Stimulated activated CD8-positive, alpha-beta memory T cell treated with anti-CD3 and anti-CD28 coated beads, Interleukin-4, amount 100 ng/mL, for 1 hour (primary cell): ENCODE results near the gene HIGD1B.
"Not testable (repeated sequence)": the region's sequence is repeated elsewhere in the genome, so short reads cannot be mapped to it uniquely, and the experiment has no call there.

Experiments used
- DNase-seq, 2 donors: peaks; one replicate each; pipeline ENCODE4 v3.0.0-alpha.2; 2020; ENCODE audit warnings: low read depth in 2 of 2, low spot score in 1 of 2

Gene HIGD1B

GRCh38 chr17:44847586-44847985 lies at the start of gene HIGD1B:
Gene HIGD1B (plus strand): TSS chr17:44847883. CDS start chr17:44848153, 270 bp downstream.
- DNase-seq: no peak

GRCh38 chr17:44798356-44798755 lies 49.3 kb upstream of the HIGD1B start:
- no peak for DNase-seq

GRCh38 chr17:44801880-44802279 lies 45.8 kb upstream of the HIGD1B start:
- DNase-seq: no peak

GRCh38 chr17:44804302-44805089 lies 43.2 kb upstream of the HIGD1B start:
- no peak for DNase-seq

- DNase-seq: no peak
Measured at GRCh38 chr17:44807093-44807816, 40.4 kb upstream of the HIGD1B start.

GRCh38 chr17:44807817-44808155 lies 39.9 kb upstream of the HIGD1B start:
- no peak for DNase-seq

- no peak for DNase-seq
Measured at GRCh38 chr17:44808156-44808555, 39.5 kb upstream of the HIGD1B start.

GRCh38 chr17:44808656-44809388 lies 38.9 kb upstream of the HIGD1B start:
- DNase-seq: not testable (repeated sequence)

GRCh38 chr17:44812263-44812662 lies 35.4 kb upstream of the HIGD1B start:
- no peak for DNase-seq

GRCh38 chr17:44818508-44818907 lies 29.2 kb upstream of the HIGD1B start:
- DNase-seq: not testable (repeated sequence)

- DNase-seq: no peak
Measured at GRCh38 chr17:44820631-44821212, 27.0 kb upstream of the HIGD1B start.

GRCh38 chr17:44825236-44825635 lies 22.4 kb upstream of the HIGD1B start:
- DNase-seq: not testable (repeated sequence)

GRCh38 chr17:44826123-44826790 lies 21.4 kb upstream of the HIGD1B start:
- no peak for DNase-seq

- no peak for DNase-seq
Measured at GRCh38 chr17:44827863-44828262, 19.8 kb upstream of the HIGD1B start.

- DNase-seq: no peak
Measured at GRCh38 chr17:44828919-44829522, 18.7 kb upstream of the HIGD1B start.

GRCh38 chr17:44829523-44830358 lies 17.9 kb upstream of the HIGD1B start, which contains the start of gene GJC1:
Gene GJC1 (minus strand): TSS chr17:44830287. CDS start chr17:44805817, 24,470 bp downstream.
- DNase-seq: no peak

GRCh38 chr17:44830359-44831288 lies 17.1 kb upstream of the HIGD1B start:
- no peak for DNase-seq

- DNase-seq: no peak
Measured at GRCh38 chr17:44831371-44831770, 16.3 kb upstream of the HIGD1B start.
